Astrocyte (in vitro differentiated cells and primary cell): Measurements from ENCODE around the gene HMCN2. TPM values are rescaled to one million over a fixed set of nuclear protein-coding genes. Genes with fewer than 3 reads are reported as not detected.

ENCODE experiments used
- DNase-seq: peaks from one replicate; pipeline ENCODE4 v3.0.0-alpha.2; 2010; ENCODE audit warnings: low read depth
- FAIRE-seq: peaks from 2 replicates; lab custom pipeline; 2011; peaks lifted over from hg19 to GRCh38; lab: Jason Lieb, UNC
- H2AFZ ChIP-seq: 2 replicates; pipeline ENCODE4 v1.6.0; 2012; ENCODE audit warnings: low read depth, low read length, inconsistent platforms
- H3K27ac ChIP-seq: 2 replicates; pipeline ENCODE4 v1.5.1; 2011; ENCODE audit warnings: low read depth, low read length, inconsistent platforms
- H3K27me3 ChIP-seq: 2 replicates; pipeline ENCODE4 v1.6.0; 2011; ENCODE audit warnings: low read length, inconsistent platforms; ENCODE audit not compliant: insufficient read depth
- H3K36me3 ChIP-seq: 2 replicates; pipeline ENCODE4 v1.5.1; 2011; ENCODE audit warnings: low read length, inconsistent platforms; ENCODE audit not compliant: insufficient read depth
- H3K4me1 ChIP-seq: 2 replicates; pipeline ENCODE4 v1.5.1; 2011; ENCODE audit warnings: low read length, inconsistent platforms; ENCODE audit not compliant: insufficient read depth
- H3K4me2 ChIP-seq: 2 replicates; pipeline ENCODE4 v1.6.0; 2012; ENCODE audit warnings: low read length, inconsistent platforms
- H3K4me3 ChIP-seq: 2 replicates; pipeline ENCODE4 v1.5.1; 2011; ENCODE audit warnings: low read depth, mild to moderate bottlenecking, low read length, inconsistent platforms; ENCODE audit not compliant: insufficient read depth
- H3K79me2 ChIP-seq: 2 replicates; pipeline ENCODE4 v1.6.0; 2012; ENCODE audit warnings: mild to moderate bottlenecking, low read length, inconsistent platforms; ENCODE audit not compliant: insufficient read depth
- H3K9ac ChIP-seq: 2 replicates; pipeline ENCODE4 v1.6.0; 2012; ENCODE audit warnings: mild to moderate bottlenecking, low read length, inconsistent platforms
- H3K9me3 ChIP-seq: 2 replicates; pipeline ENCODE4 v1.5.1; 2012; ENCODE audit warnings: low read depth, mild to moderate bottlenecking, low read length, inconsistent platforms; ENCODE audit not compliant: insufficient read depth
- H4K20me1 ChIP-seq: 2 replicates; pipeline ENCODE4 v1.6.0; 2012; ENCODE audit warnings: low read length, inconsistent platforms; ENCODE audit not compliant: insufficient read depth
- H3K27ac Mint-ChIP-seq: one replicate; pipeline ENCODE4 v1.8.0; 2021; ENCODE audit warnings: mild to moderate bottlenecking, mixed read lengths; ENCODE audit not compliant: unreplicated experiment
- H3K27me3 Mint-ChIP-seq: one replicate; pipeline ENCODE4 v1.8.0; 2021; ENCODE audit warnings: low read depth, mixed read lengths; ENCODE audit not compliant: unreplicated experiment
- H3K36me3 Mint-ChIP-seq: one replicate; pipeline ENCODE4 v1.8.0; 2021; ENCODE audit warnings: low read depth, mixed read lengths; ENCODE audit not compliant: unreplicated experiment
- H3K4me1 Mint-ChIP-seq: one replicate; pipeline ENCODE4 v1.8.0; 2021; ENCODE audit warnings: low read depth, mixed read lengths; ENCODE audit not compliant: unreplicated experiment
- H3K4me3 Mint-ChIP-seq: one replicate; pipeline ENCODE4 v1.8.0; 2021; ENCODE audit warnings: mild to moderate bottlenecking, moderate library complexity, mixed read lengths; ENCODE audit not compliant: unreplicated experiment
- H3K9me3 Mint-ChIP-seq: one replicate; pipeline ENCODE4 v1.8.0; 2021; ENCODE audit warnings: mild to moderate bottlenecking, mixed read lengths; ENCODE audit not compliant: unreplicated experiment
- EZH2 ChIP-seq: IDR thresholded peaks from 2 replicates; pipeline ENCODE4 v1.6.1; 2012; ENCODE audit warnings: mild to moderate bottlenecking, low read length, inconsistent platforms; ENCODE audit not compliant: insufficient read depth
- total RNA-seq: library from RNA; stranded (reverse); gene quantifications from 2 replicates; pipeline ENCODE4 v1.2.1, GENCODE V29; 2021
- TF ChIP-seq, protein P1 (sequence below): IDR thresholded peaks from 2 replicates; pipeline ENCODE4 v1.5.1; 2011; ENCODE audit warnings: low read depth, mild to moderate bottlenecking, inconsistent platforms, low read length, moderate library complexity; ENCODE audit not compliant: insufficient read depth

Gene HMCN2
- total RNA-seq, 1 donor from 2014 or later = 1.6 TPM

DNA sequence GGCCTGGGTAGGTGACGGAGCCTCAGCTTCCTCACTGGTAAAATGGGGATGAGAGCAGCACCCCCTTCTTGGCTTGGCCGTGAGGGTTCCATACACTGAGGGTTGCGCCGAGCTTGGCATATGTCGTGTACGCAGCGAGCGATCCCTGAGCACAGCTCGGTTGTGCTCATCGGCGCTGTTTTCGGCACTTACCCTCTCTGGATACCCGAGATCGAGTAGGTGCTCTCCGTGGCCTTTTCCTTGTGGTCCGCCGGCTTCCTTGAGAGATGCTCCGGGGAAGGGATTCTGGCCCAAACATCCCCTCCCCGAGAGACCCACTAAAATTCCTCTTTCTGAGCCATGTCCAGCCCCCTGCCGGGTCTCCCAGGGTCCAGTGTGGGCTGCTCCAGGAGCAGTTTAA lies 40.0 kb upstream of the HMCN2 start:
- Histone ChIP-seq H3K4me2 (no peak overlapping the region), H3K4me1 (no peaks in the 10 kb centered on the region), H3K9ac (no peak overlapping the region), H3K9me3 (peaks cover 6% of the 10 kb centered on the region), H3K4me3 (no peak overlapping the region), H3K27ac (no peak overlapping the region), H4K20me1 (no peaks in the 10 kb centered on the region), H3K36me3 (peaks cover 23% of the 10 kb centered on the region), H3K27me3 (no peaks in the 10 kb centered on the region), H3K79me2 (no peaks in the 10 kb centered on the region), H2AFZ (no peak overlapping the region)
- Mint-ChIP-seq H3K4me1 (no peaks in the 10 kb centered on the region), H3K27ac (no peak overlapping the region), H3K4me3 (no peak overlapping the region), H3K9me3 (no peaks in the 10 kb centered on the region), H3K27me3 (no peaks in the 10 kb centered on the region), H3K36me3 (peaks cover 31% of the 10 kb centered on the region)
- no peak for FAIRE-seq
- no peak for DNase-seq
- TF ChIP-seq, protein P1, sequence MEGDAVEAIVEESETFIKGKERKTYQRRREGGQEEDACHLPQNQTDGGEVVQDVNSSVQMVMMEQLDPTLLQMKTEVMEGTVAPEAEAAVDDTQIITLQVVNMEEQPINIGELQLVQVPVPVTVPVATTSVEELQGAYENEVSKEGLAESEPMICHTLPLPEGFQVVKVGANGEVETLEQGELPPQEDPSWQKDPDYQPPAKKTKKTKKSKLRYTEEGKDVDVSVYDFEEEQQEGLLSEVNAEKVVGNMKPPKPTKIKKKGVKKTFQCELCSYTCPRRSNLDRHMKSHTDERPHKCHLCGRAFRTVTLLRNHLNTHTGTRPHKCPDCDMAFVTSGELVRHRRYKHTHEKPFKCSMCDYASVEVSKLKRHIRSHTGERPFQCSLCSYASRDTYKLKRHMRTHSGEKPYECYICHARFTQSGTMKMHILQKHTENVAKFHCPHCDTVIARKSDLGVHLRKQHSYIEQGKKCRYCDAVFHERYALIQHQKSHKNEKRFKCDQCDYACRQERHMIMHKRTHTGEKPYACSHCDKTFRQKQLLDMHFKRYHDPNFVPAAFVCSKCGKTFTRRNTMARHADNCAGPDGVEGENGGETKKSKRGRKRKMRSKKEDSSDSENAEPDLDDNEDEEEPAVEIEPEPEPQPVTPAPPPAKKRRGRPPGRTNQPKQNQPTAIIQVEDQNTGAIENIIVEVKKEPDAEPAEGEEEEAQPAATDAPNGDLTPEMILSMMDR = no peak
- TF ChIP-seq EZH2 = no peak

- H3K36me3 Mint-ChIP-seq = peaks cover 31% of the 10 kb centered on the region
These were observed 39.4 kb upstream of the HMCN2 start for GRCh38 chr9:130226112-130226511.

DNA sequence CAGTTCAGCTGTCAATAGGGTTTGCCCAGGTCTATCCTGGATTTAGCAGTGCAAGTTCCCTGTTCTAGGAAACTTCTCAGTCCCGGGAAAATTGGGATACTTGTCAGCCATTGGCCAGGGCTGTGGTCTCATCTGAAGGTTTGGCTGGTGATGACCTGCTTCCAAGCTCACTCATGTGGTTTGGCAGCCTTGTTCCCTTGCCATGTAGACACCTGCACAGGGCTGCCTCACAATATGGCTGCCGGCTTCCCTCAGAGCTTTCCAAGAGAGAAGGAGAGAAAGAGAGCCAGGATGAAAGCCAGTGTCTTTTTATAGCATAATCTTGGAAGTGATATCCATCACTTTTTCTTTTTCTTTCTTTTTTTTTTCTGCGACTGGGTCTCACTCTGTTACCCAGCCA lies 37.7 kb upstream of the HMCN2 start:
- H3K27me3 Mint-ChIP-seq = no peaks in the 10 kb centered on the region
- Histone ChIP-seq H3K27ac (no peak overlapping the region), H3K4me1 (no peaks in the 10 kb centered on the region), H3K36me3 (peaks cover 23% of the 10 kb centered on the region), H4K20me1 (peaks cover 14% of the 10 kb centered on the region), H3K9ac (no peak overlapping the region), H3K79me2 (no peaks in the 10 kb centered on the region), H3K4me2 (no peak overlapping the region), H3K9me3 (peaks cover 6% of the 10 kb centered on the region), H2AFZ (no peak overlapping the region), H3K4me3 (peak overlapping the region; percentile 3), H3K27me3 (no peaks in the 10 kb centered on the region)
- no peaks in the 10 kb centered on the region for H3K4me1 Mint-ChIP-seq
- no peak for DNase-seq
- TF ChIP-seq EZH2 = no peak
- H3K4me3 Mint-ChIP-seq = no peak overlapping the region
- H3K27ac Mint-ChIP-seq = no peak overlapping the region
- no peak for FAIRE-seq
- H3K36me3 Mint-ChIP-seq = peaks cover 31% of the 10 kb centered on the region
- H3K9me3 Mint-ChIP-seq = no peaks in the 10 kb centered on the region

More at GRCh38 chr9:130226112-130226511, 39.4 kb upstream of the HMCN2 start:
- no peak overlapping the region for H3K27ac ChIP-seq
- no peak for DNase-seq
- no peak overlapping the region for H3K4me3 ChIP-seq
- no peak overlapping the region for H3K9ac ChIP-seq
- no peaks in the 10 kb centered on the region for H3K79me2 ChIP-seq
- H3K9me3 Mint-ChIP-seq = no peaks in the 10 kb centered on the region
- no peaks in the 10 kb centered on the region for H3K27me3 ChIP-seq
- no peaks in the 10 kb centered on the region for H3K4me1 Mint-ChIP-seq
- H3K9me3 ChIP-seq = peaks cover 6% of the 10 kb centered on the region
- no peak overlapping the region for H3K4me3 Mint-ChIP-seq
- H2AFZ ChIP-seq = no peak overlapping the region
- no peaks in the 10 kb centered on the region for H3K4me1 ChIP-seq
- H4K20me1 ChIP-seq = peaks cover 4% of the 10 kb centered on the region
- no peak overlapping the region for H3K27ac Mint-ChIP-seq
- H3K4me2 ChIP-seq = no peak overlapping the region
- no peak for TF ChIP-seq EZH2
- TF ChIP-seq, protein P1 = no peak
- FAIRE-seq = no peak
- H3K27me3 Mint-ChIP-seq = no peaks in the 10 kb centered on the region
- peaks cover 23% of the 10 kb centered on the region for H3K36me3 ChIP-seq
